Lower leg skin (tissue), 4 donors: ENCODE measurements around the gene SLC35F2. TPM values are rescaled to one million over a fixed set of nuclear protein-coding genes. Genes with fewer than 3 reads are reported as not detected.

ENCODE experiments used
- DNase-seq, 2 donors: peaks; one replicate each; pipeline ENCODE4 v3.0.0-alpha.2; 2019; ENCODE audit warnings: low spot score in 2 of 2
- H3K4me3 ChIP-seq: fragments of 200-600 bp; sonication (generic); 2 replicates; pipeline ENCODE4 v1.5.1; 2017; ENCODE audit warnings: mild to moderate bottlenecking, low read depth; ENCODE audit not compliant: poor library complexity, severe bottlenecking
- CTCF ChIP-seq, 3 donors: fragments of 450-650 bp; IDR thresholded peaks; one replicate each; pipeline ENCODE4 v1.5.1; 2016; ENCODE audit warnings: antibody characterized with exemption in 3 of 3, mild to moderate bottlenecking in 3 of 3, moderate library complexity in 2 of 3
- POLR2A ChIP-seq, 2 donors: fragments of 450-650 bp; IDR thresholded peaks; one replicate each; pipeline ENCODE4 v1.6.1; 2016 to 2017; ENCODE audit warnings: antibody characterized with exemption in 2 of 2, mild to moderate bottlenecking in 1 of 2, moderate library complexity in 1 of 2
- WGBS, 2 donors: methylation state at CpG; one replicate each; pipeline ENCODE4 v1.1.5; 2018; 5-methylcytosine and 5-hydroxymethylcytosine counted together
- intact Hi-C: fragments of 100-400 bp; cut with DNase I; formaldehyde crosslinking; loops from one replicate; pipeline ENCODE4 v1.15.0; 2023; ENCODE audit warnings: low total_unique reads
- total RNA-seq, 4 donors: library from RNA; depleted of rRNA; stranded (reverse); fragments of >200 nt; gene quantifications; one replicate each; pipeline ENCODE4 v1.1.0, GENCODE V29; 2016

SLC35F2 gene
- total RNA-seq, 4 donors from 2014 or later = 32.7 to 51.7 (median 42.0) TPM

GRCh38 chr11:107856180-107856980 lies 2.2 kb downstream of the SLC35F2 start:
- TF ChIP-seq CTCF (IDR thresholded peaks at IDR 0.05) = no peak
- no peak for TF ChIP-seq POLR2A (IDR thresholded peaks at IDR 0.05)
- H3K4me3 ChIP-seq = no peak overlapping the region
- WGBS, 2 donors = 68 to 75% methylated on average over 10 of the region's 10 CpGs
- DNase-seq = peak in 1 of 2 donors; percentile 73
- intact Hi-C loops = no loop called here

GRCh38 chr11:107853070-107853469 lies 5.5 kb downstream of the SLC35F2 start:
- DNase-seq = peak in 1 of 2 donors; percentile 49
- no peak overlapping the region for H3K4me3 ChIP-seq
- intact Hi-C loops = no loop called here
- no peak for TF ChIP-seq POLR2A (IDR thresholded peaks at IDR 0.05)
- TF ChIP-seq CTCF (IDR thresholded peaks at IDR 0.05) = no peak
- WGBS, 2 donors = 91 to 97% methylated on average over 6 of the region's 6 CpGs

DNA sequence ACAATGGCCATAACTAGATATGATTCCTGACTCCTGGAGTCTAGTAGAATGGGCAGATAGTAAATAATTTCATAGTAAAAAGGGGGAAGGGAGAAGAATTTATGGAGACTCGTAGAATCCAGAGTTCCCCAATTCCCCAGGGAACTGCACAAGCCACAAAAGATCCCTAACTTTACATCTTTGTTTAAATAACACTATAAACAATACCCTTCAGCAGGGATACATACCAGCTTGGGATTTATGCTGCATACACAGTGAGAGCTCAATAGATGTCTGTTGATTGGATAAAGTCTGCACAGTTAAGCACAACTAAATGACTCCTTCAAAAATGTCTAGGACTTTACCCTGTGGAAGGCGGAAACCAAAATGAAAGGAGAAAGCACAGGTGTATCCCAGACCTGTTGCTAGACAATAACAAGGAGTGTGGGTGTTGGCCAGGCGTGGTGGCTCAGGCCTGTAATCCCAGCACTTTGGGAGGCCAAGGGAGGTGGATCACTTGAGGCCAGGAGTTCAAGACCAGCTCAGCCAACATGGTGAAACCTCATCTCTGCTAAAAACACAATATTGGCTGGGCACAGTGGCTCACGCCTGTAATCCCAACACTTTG lies 6.8 kb downstream of the SLC35F2 start:
- DNase-seq = peak in 1 of 2 donors; percentile 42
- intact Hi-C loops = no loop called here
- TF ChIP-seq CTCF (IDR thresholded peaks at IDR 0.05) (no peak), POLR2A (IDR thresholded peaks at IDR 0.05) (no peak)
- H3K4me3 ChIP-seq = no peak overlapping the region
- 77 to 87% methylated on average over 4 of the region's 4 CpGs for WGBS, 2 donors

DNA sequence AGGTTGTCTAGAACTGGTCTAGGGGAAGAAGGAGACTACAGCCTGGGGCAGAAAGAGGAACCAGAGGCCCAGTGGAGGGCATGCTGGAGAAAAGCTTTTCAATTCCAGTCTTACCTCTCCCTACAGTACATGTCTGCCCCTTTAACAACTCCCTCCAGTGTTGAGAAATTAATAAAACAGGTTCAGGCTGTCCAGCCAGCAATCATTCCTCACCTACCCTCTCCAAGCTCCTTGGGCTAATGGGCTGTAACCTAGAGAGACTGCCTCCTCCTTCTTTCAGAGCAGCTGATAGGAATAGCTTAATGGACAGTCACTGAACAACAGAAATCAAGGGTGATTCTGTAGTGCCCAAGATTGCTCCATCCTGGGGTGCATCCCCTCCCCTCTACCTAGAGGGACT lies 8.8 kb downstream of the SLC35F2 start:
- intact Hi-C loops = no loop called here
- H3K4me3 ChIP-seq = no peak overlapping the region
- TF ChIP-seq POLR2A (IDR thresholded peaks at IDR 0.05) (no peak), CTCF (IDR thresholded peaks at IDR 0.05) (no peak)
- DNase-seq = peak in 1 of 2 donors; percentile 37

- no peak for TF ChIP-seq POLR2A (IDR thresholded peaks at IDR 0.05)
- no peak for TF ChIP-seq CTCF (IDR thresholded peaks at IDR 0.05)
- H3K4me3 ChIP-seq = no peak overlapping the region
- DNase-seq = no peak
- 41 to 75% methylated on average over 1 of the region's 1 CpG for WGBS, 2 donors
- intact Hi-C loops = no loop called here
Measured at GRCh38 chr11:107848345-107848744, 10.2 kb downstream of the SLC35F2 start.
